GM19351 (cell line): ENCODE results near the gene WNT6.
"Not testable (repeated sequence)": the region's sequence is repeated elsewhere in the genome, so short reads cannot be mapped to it uniquely, and the experiment has no call there.

Experiments
- ATAC-seq: cut with Tn5 transposase; IDR thresholded peaks from one replicate; pipeline ENCODE4 v1.9.1; 2021; ENCODE audit warnings: mild to moderate bottlenecking, moderate library complexity; ENCODE audit not compliant: unreplicated experiment

WNT6 gene

DNA sequence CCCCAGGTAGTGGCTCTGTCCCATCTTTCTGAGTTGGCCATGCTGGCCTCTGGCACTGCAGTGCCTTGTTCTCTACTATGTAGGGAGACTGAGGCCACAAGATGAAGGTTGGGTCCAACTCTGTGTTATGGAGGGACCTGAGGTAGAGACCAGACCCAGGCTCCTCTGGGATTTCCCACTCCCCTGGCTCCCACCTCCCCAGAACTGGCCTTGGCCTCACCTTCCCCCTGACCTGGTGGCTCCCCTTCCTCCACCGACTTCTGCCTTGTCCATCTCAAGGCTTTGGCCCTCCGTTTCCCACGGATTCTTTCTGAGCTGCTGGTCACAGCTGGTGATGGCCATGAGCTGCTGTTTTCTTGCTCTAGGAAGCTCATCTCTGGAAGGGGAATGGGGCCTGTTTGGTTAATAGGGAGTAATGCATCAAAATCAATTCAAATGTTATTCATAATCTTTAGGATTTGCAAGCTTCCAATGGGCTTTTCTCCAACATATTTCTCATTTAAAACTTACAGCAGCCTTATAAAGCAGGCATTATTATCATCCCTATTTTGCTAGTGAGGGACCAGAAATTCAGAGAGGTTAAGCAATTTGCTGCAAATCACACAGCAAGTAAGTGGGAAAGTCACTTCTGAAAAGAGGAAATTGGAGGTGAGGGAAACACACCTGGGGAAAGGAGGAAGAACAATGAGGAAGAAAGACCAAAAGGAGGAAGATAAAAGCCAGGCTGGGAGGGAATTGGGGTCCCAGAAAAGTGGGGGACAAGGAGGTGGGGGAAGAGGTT is 28.9 kb upstream of the WNT6 start:
- no peak for ATAC-seq

GRCh38 chr2:218831378-218831990 is 28.1 kb upstream of the WNT6 start, which contains the start of gene PRKAG3:
Gene PRKAG3 (minus strand): TSS chr2:218831803.
- ATAC-seq: no peak

DNA sequence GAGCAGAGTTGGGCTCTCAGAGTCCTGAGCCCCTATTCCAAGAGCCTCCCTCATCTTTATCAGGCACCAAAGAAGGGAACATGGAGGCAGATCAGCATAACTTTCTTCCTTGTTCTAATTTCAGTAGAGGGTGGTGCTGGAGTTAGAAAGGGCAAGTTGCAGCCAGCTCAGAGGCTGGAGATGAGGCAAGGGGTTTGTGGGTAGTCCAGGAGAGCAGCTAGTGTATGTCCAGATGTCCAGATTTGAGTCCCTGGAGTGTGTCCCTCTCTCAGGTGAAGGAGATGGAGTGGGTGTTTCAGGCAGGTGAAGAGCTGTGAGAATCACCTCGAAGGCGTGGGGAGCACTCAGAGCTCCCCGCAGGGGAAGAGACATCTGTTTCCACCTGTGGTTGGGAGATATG is 27.5 kb upstream of the WNT6 start:
- ATAC-seq: no peak

- ATAC-seq: no peak
Observed at GRCh38 chr2:218832520-218832919, 27.1 kb upstream of the WNT6 start.

GRCh38 chr2:218833023-218833609 is 26.5 kb upstream of the WNT6 start:
- ATAC-seq: no peak

GRCh38 chr2:218834685-218835084 is 24.9 kb upstream of the WNT6 start:
- no peak for ATAC-seq

DNA sequence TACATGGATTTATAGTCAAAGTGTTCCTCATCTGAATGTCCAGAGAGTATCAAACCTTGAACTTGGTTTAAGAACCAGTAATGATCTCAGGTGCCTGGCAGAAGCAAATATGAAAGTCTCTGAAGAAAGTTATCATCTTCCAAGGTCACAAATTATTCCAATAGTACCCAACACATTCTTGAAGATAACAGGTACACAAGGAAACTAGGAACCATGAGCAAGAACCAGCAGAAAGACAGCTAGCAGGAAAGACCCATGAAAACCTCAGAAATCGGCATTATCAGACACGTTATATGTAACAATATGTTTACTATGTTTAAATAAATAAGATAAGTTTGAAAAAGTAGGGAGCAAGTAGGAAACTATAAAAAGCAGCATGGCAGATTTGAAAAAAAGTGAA is 22.1 kb upstream of the WNT6 start:
- ATAC-seq: no peak

DNA sequence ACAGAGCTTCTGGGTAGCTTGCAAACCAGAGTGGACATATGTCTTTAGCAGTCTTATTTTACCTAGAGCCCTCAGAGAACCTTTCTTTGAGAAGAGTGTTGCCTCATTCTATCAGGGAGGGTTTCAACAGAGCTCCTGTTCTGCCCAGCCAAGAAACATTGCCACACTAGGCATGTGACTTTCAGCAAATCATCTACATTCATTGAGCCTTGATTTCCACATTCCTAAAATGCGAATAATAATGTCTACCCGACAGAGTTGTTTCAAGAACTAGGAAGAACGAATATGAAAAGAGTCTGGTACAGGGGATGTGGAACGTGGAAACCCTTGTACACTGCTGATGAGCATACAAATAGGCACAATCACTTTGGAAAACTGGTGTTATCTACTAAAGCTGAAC is 20.2 kb upstream of the WNT6 start:
- no peak for ATAC-seq

GRCh38 chr2:218839888-218840287 is 19.7 kb upstream of the WNT6 start:
- ATAC-seq: no peak

GRCh38 chr2:218844334-218844733 is 15.3 kb upstream of the WNT6 start:
- not testable (repeated sequence) for ATAC-seq

DNA sequence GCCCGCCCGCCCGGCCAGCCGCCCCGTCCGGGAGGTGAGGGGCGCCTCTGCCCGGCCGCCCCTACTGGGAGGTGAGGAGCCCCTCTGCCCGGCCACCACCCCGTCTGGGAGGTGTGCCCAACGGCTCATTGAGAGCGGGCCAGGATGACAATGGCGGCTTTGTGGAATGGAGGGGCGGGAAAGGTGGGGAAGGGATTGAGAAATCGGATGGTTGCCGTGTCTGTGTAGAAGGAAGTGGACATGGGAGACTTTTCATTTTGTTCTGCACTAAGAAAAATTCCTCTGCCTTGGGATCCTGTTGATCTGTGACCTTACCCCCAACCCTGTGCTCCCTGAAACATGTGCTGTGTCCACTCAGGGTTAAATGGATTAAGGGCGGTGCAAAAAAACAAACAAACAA is 12.6 kb upstream of the WNT6 start:
- ATAC-seq: not testable (repeated sequence)

DNA sequence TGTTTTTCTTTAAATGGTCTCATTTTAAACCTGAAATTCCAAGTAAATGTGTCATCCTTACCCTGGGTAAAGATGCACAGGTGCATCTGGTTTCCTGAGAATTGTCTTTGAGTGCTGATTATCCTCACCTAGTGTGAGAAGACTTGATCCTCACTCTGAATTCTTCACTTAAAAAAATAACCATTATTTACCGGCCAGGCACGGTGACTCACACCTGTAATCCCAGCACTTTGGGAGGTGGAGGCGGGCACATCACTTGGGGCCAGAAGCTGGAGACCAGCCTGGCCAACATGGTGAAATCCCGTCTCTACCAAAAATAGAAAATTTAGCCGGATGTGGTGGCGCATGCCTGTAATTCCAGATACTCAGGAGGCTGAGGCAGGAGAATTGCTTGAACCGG is 9.9 kb upstream of the WNT6 start:
- no peak for ATAC-seq

- ATAC-seq: no peak
Observed at GRCh38 chr2:218850796-218851195, 8.8 kb upstream of the WNT6 start.

DNA sequence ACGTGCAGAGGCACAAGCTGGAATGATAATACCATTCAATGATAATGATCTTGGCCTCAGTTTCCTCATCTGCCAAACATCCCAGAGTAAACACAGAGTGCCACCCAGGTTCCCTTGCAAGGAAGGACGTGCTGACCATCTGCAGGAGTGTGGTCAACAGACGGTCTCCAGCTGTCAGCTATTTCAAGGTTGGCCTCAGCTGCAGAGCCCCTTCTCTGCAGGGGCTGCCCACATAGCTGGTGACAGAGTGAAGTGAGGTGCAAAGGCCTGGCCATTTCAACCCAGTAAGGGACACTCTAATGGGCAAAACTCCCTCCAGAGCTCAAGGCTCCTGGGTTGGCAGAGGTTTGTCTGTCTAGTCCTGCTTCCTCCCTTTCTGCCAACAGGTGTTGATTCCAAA is 8.3 kb upstream of the WNT6 start:
- no peak for ATAC-seq

DNA sequence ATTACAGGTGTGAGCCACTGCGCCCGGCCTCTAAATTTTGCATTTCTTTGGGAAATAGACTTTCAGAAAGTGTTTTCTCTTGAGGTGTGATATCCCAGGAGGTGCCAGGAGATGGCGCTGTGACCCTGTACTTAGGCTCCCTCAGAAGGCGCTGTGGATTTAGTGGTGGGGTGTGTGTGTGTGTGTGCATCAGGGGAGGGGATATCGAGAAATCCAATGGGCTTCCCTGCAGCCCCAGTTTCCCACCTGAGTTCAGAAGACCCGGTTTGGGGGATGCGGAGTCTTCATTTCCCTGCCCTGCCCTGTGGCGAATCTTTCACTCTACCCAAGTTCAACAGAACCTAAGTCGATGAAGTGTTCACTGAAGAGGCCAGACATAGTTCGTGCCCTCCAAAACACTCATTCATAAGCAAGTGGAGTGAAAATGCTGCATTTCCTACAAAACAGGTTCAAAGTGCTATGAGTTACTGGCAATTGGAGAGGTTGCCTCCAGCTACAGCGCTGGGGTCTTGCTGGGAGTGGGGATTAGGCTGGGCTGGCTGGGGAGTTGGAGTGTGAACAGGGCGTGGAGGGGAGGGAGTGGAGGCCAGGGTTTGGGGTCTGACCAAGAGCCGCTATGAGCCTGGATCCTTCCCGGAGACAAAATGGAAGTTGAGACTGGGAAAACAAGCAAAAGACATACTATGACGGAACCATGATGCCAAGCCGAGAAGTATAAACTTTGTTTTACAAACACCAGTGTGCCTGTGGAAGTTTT is 6.5 kb upstream of the WNT6 start:
- no peak for ATAC-seq

- no peak for ATAC-seq
Observed at GRCh38 chr2:218853766-218854165, 5.8 kb upstream of the WNT6 start.

GRCh38 chr2:218854860-218855259 is 4.7 kb upstream of the WNT6 start:
- ATAC-seq: no peak

DNA sequence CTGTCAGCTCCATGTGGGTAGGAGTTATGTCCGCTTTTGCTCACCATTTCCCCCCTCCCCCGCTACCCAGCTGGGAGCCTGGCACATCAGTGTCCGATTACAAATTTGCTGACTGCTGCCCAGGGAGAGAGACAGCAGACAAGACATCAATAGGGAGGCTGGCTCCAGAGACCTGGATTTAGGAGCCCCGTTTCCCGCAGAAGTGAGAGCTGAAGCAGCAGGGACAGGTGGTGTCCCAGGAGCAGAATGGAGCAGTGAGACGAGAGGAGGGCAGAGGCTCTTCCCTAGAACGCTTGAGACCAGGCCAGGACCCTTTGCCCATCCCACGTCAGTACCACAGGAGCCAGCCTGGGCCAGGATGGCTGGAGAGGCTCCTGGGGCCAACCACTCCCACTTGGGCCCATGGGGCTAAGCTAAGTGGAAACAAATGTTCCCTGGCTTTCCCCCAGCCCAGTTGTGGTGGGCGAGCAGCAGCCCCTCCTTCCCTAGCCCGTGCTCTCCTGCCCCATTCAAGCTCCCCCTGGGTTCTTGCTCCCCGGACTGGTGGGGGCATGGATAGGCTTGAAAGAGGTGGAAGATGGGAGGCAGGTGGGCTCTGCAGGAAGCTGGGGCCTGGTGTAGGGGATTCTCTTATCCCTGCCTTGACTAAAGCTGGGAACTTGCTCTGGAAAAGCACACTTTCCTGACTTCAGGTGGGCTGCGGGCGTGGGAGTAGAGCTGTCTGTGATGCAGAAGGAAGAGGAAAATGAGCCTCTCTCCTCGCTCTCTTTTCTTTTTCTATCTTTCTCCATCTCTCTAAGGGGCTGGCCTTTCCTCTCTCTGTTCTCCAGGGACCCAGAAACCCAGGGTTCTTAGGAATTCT is 4.1 kb upstream of the WNT6 start:
- no peak for ATAC-seq

DNA sequence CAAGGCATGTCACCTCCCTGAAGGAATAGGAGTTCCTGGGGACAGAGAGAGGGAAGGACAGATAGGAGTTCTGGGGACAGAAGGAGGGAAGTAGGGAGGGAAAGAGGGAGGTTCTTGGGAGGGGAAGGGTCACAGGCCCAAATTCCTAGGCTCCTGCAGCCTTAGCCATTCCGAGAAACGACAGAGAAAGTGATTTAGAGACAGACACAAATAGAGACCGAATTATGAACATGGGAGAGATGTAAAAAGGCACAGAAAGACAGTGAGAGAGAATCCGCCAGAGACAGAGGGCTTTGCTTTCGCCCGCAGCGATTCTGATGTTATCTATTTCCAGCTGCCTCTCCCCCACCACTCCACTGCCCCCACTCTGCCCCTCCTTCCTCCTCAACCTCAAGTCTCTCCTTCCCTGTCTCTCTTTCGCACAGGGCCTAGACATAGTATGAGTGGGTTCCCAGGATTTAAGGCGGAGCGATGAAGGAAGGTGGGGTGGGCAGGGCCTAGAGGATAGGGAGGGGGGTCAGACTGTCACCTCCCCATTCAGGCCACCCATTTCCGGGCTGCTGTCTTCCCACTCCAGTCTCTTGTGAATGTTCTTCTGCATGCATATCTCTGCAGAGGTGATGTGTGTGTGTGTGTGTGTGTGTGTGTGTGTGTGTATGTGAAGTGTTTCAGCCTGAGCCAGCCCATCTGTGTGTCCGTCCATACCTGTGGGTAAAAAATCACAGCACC is 3.3 kb upstream of the WNT6 start:
- no peak for ATAC-seq

DNA sequence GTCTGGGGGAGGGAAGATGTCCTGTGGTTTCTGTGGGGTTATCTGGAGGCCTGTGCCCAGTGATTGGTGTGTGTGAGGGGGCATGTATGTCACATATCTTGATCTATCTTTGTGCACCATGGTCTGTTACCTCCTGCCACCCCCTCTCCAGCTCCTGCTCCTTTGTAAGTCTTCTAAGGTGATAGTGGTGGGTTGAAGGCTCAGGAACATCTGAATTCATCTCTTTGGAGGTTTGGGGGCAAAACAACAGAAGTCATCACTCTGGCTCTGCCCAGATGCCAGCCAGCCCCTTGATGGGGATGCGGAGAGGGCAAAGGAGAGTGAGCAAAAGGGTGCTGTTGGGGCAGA is 2.7 kb upstream of the WNT6 start:
- ATAC-seq: no peak
